ENCODE measurements around the gene PTPA.

GRCh38 chr9:129142138-129142935, 31.1 kb downstream of the PTPA start:
- no peak for TF ChIP-seq MYC (IDR thresholded peaks at IDR 0.05; ENCODE audit: low read depth, low read length)
- TF ChIP-seq POLR2AphosphoS5 (IDR thresholded peaks at IDR 0.05; ENCODE audit: insufficient read depth, low read depth, low read length) = peak; percentile 22
- no peak for TF ChIP-seq POLR2A (IDR thresholded peaks at IDR 0.05; ENCODE audit: low read depth, low read length)
- TF ChIP-seq CTCF (IDR thresholded peaks at IDR 0.05; ENCODE audit: extremely low read depth in 1 of 2, insufficient read depth in 1 of 2, low read depth in 1 of 2, low read length in 2 of 2) = no peak
- no peak for TF ChIP-seq FOS (IDR thresholded peaks at IDR 0.05; ENCODE audit: borderline replicate concordance, insufficient read depth, low read length)
- TF ChIP-seq MAX (IDR thresholded peaks at IDR 0.05; ENCODE audit: insufficient read depth, insufficient read length) = no peak
- TF ChIP-seq EZH2 (IDR thresholded peaks at IDR 0.05; ENCODE audit: borderline replicate concordance, low read depth, low read length, severe bottlenecking) = no peak
- TF ChIP-seq JUN (IDR thresholded peaks at IDR 0.05; ENCODE audit: borderline replicate concordance, insufficient read depth, insufficient read length, low read depth) = no peak

Measured in endothelial cell of umbilical vein (primary cell).